Astrocyte of the cerebellum (primary cell): ENCODE results near the gene RPH3AL.

Experiments used
- DNase-seq: peaks from one replicate; pipeline ENCODE4 v3.0.0-alpha.2; 2011; ENCODE audit warnings: low read depth
- H3K4me3 ChIP-seq: 2 replicates; pipeline ENCODE4 v1.5.1; 2011; ENCODE audit warnings: mild to moderate bottlenecking, low read depth, low read length, moderate library complexity
- CTCF ChIP-seq: IDR thresholded peaks from 2 replicates; pipeline ENCODE4 v1.5.1; 2012; ENCODE audit warnings: low read length, low read depth, moderate library complexity, mild to moderate bottlenecking; ENCODE audit errors: missing control alignments
- in situ Hi-C: cut with HindIII; loops from 2 replicates; pipeline ENCODE4 v1.10.0; 2017; ENCODE audit warnings: low sequenced_read_pairs

The RPH3AL gene

GRCh38 chr17:303168-303567, 49.4 kb downstream of the RPH3AL start:
- no peak for DNase-seq
- TF ChIP-seq CTCF = no peak
- in situ Hi-C loops = no loop called here
- no peak overlapping the region for H3K4me3 ChIP-seq

GRCh38 chr17:302300-302698, 50.3 kb downstream of the RPH3AL start:
- DNase-seq = no peak
- H3K4me3 ChIP-seq = no peak overlapping the region
- TF ChIP-seq CTCF = no peak
- in situ Hi-C loops = no loop called here

DNA sequence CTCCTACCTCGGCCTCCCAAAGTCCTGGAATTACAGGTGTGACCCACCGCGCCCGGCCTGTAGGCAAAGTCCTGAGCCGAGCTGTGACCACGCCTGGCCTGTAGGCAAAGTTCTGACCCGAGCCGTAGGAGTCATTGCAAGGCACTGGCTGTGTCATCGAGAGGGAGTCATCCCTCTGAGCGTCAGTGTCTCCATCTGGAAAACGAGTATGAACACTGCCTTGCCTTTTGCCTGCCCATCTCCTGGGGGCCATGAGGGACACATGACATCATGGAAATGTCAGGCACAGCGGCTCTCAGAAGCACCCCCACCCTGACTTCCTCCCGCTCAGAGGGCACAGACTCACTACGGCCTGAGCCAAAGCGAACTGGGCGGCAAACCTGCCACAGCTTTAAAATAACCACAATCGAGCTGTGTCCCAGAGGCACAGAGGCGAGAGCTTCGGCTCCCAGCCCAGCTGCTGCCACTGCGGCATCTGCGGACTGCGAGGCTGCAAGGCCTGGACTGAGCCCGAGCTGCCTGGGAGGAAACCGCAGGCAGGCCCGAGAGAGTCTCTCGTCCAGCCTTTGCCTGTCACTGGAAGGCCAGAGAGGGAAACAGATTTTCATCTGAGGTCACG, 50.8 kb downstream of the RPH3AL start:
- in situ Hi-C loops = no loop called here
- DNase-seq = no peak
- H3K4me3 ChIP-seq = no peak overlapping the region
- no peak for TF ChIP-seq CTCF

DNA sequence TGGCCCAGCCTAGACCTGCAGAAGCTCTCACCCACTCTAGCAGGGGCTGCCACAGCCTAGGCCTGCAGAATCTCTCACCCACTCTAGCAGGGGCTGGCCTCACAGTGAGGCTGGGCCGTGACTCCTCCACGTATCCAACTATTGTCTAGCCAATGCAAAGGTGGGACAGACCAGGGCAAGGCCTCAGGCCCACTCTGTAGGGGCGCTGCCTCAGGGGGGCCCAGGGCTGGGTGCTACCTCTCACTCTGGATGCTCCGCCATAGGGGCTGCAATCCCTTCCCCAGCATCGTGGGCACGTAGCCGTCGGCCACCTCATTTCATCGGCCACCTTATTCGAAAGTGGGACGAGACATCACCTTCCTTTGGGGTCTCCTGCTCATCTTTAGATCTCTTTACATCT, 51.7 kb downstream of the RPH3AL start:
- in situ Hi-C loops = no loop called here
- no peak for TF ChIP-seq CTCF
- DNase-seq = no peak
- H3K4me3 ChIP-seq = no peak overlapping the region

- in situ Hi-C loops = no loop called here
- no peak for TF ChIP-seq CTCF
These were observed 53.1 kb downstream of the RPH3AL start for GRCh38 chr17:299546-299945.

GRCh38 chr17:298791-299450, 53.7 kb downstream of the RPH3AL start:
- TF ChIP-seq CTCF = no peak
- H3K4me3 ChIP-seq = no peak overlapping the region
- no peak for DNase-seq
- in situ Hi-C loops = no loop called here

More at GRCh38 chr17:299546-299945, 53.1 kb downstream of the RPH3AL start:
- no peak for DNase-seq
- no peak overlapping the region for H3K4me3 ChIP-seq
